Activated naive CD4-positive, alpha-beta T cell treated with anti-CD3 and anti-CD28 coated beads, Interleukin-2, amount 50 U/mL, for 16 hours (primary cell): ENCODE data around the gene PLEKHG4B.
"Not testable (repeated sequence)": the region's sequence is repeated elsewhere in the genome, so short reads cannot be mapped to it uniquely, and the experiment has no call there.

Experiments used
- DNase-seq: peaks from one replicate; pipeline ENCODE4 v3.0.0-alpha.2; 2020

Gene PLEKHG4B

GRCh38 chr5:159448-160172, 67.6 kb downstream of the PLEKHG4B start:
- DNase-seq = no peak

GRCh38 chr5:160173-160510, 68.2 kb downstream of the PLEKHG4B start:
- no peak for DNase-seq

- no peak for DNase-seq
Measured at GRCh38 chr5:160921-161802, 69.2 kb downstream of the PLEKHG4B start.

- no peak for DNase-seq
Measured at GRCh38 chr5:161803-162110, 69.8 kb downstream of the PLEKHG4B start.

GRCh38 chr5:162190-162564, 70.2 kb downstream of the PLEKHG4B start:
- DNase-seq = no peak

GRCh38 chr5:162565-163337, 70.8 kb downstream of the PLEKHG4B start:
- no peak for DNase-seq

- no peak for DNase-seq
Measured at GRCh38 chr5:163338-163620, 71.3 kb downstream of the PLEKHG4B start.

- no peak for DNase-seq
Measured at GRCh38 chr5:163841-164240, 71.9 kb downstream of the PLEKHG4B start.

GRCh38 chr5:164244-164643, 72.3 kb downstream of the PLEKHG4B start:
- no peak for DNase-seq

- not testable (repeated sequence) for DNase-seq
Measured at GRCh38 chr5:164783-165182, 72.8 kb downstream of the PLEKHG4B start.

GRCh38 chr5:166441-167372, 74.7 kb downstream of the PLEKHG4B start:
- no peak for DNase-seq

- DNase-seq = no peak
Measured at GRCh38 chr5:167511-167910, 75.5 kb downstream of the PLEKHG4B start.

GRCh38 chr5:167982-168660, 76.2 kb downstream of the PLEKHG4B start:
- no peak for DNase-seq

- no peak for DNase-seq
Measured at GRCh38 chr5:169071-169727, 77.2 kb downstream of the PLEKHG4B start.

- no peak for DNase-seq
Measured at GRCh38 chr5:169728-170094, 77.7 kb downstream of the PLEKHG4B start.

- no peak for DNase-seq
Measured at GRCh38 chr5:170971-171800, 79.2 kb downstream of the PLEKHG4B start.

GRCh38 chr5:171801-172331, 79.9 kb downstream of the PLEKHG4B start:
- DNase-seq = no peak

GRCh38 chr5:172421-172820, 80.5 kb downstream of the PLEKHG4B start:
- DNase-seq = no peak

- DNase-seq = no peak
Measured at GRCh38 chr5:172841-173251, 80.9 kb downstream of the PLEKHG4B start.
